Glutamatergic neuron (in vitro differentiated cells): ENCODE results near the gene RPS28. TPM values are rescaled to one million over a fixed set of nuclear protein-coding genes. Genes with fewer than 3 reads are reported as not detected.

Experiments
- DNase-seq: peaks from one replicate; pipeline ENCODE4 v3.0.0; 2022
- H3K27ac Mint-ChIP-seq: one replicate; pipeline ENCODE4 v1.8.0; 2020; ENCODE audit warnings: mild to moderate bottlenecking, mixed read lengths, inconsistent platforms; ENCODE audit not compliant: unreplicated experiment
- H3K27me3 Mint-ChIP-seq: one replicate; pipeline ENCODE4 v1.8.0; 2020; ENCODE audit warnings: mild to moderate bottlenecking, moderate library complexity, mixed read lengths, inconsistent platforms; ENCODE audit not compliant: unreplicated experiment
- H3K36me3 Mint-ChIP-seq: one replicate; pipeline ENCODE4 v1.8.0; 2020; ENCODE audit warnings: mild to moderate bottlenecking, mixed read lengths, inconsistent platforms; ENCODE audit not compliant: unreplicated experiment
- H3K4me1 Mint-ChIP-seq: one replicate; pipeline ENCODE4 v1.8.0; 2020; ENCODE audit warnings: mild to moderate bottlenecking, low read depth, mixed read lengths, inconsistent platforms; ENCODE audit not compliant: unreplicated experiment
- H3K4me3 Mint-ChIP-seq: one replicate; pipeline ENCODE4 v1.8.0; 2020; ENCODE audit warnings: mild to moderate bottlenecking, mixed read lengths, inconsistent platforms; ENCODE audit not compliant: unreplicated experiment
- H3K9me3 Mint-ChIP-seq: one replicate; pipeline ENCODE4 v1.8.0; 2020; ENCODE audit warnings: mild to moderate bottlenecking, moderate library complexity, mixed read lengths, inconsistent platforms; ENCODE audit not compliant: unreplicated experiment
- total RNA-seq: library from RNA; stranded (reverse); fragmentation: NEBNext Ultra II Directional; extraction: Animal tissue kit (Norgen Biotek cat#: 25700); gene quantifications from one replicate; pipeline ENCODE4 v1.2.1, GENCODE V29; 2021; ENCODE audit not compliant: unreplicated experiment
- TF ChIP-seq, protein P1 (sequence below): fragments of 200-600 bp; sonication (generic); IDR thresholded peaks from one replicate; pipeline ENCODE4 v1.5.0; 2021; ENCODE audit not compliant: partially characterized antibody, unreplicated experiment

Gene RPS28
- total RNA-seq, 1 donor from 2014 or later: 1,030 TPM

GRCh38 chr19:8304841-8305621 is 16.3 kb upstream of the RPS28 start:
- DNase-seq: peak; percentile 67
- peaks cover 3% of the 10 kb centered on the region for H3K9me3 Mint-ChIP-seq
- H3K27ac Mint-ChIP-seq: no peak overlapping the region
- no peak overlapping the region for H3K4me3 Mint-ChIP-seq
- no peaks in the 10 kb centered on the region for H3K36me3 Mint-ChIP-seq
- H3K27me3 Mint-ChIP-seq: peaks cover 4% of the 10 kb centered on the region
- H3K4me1 Mint-ChIP-seq: peaks cover 9% of the 10 kb centered on the region
- TF ChIP-seq, protein P1, sequence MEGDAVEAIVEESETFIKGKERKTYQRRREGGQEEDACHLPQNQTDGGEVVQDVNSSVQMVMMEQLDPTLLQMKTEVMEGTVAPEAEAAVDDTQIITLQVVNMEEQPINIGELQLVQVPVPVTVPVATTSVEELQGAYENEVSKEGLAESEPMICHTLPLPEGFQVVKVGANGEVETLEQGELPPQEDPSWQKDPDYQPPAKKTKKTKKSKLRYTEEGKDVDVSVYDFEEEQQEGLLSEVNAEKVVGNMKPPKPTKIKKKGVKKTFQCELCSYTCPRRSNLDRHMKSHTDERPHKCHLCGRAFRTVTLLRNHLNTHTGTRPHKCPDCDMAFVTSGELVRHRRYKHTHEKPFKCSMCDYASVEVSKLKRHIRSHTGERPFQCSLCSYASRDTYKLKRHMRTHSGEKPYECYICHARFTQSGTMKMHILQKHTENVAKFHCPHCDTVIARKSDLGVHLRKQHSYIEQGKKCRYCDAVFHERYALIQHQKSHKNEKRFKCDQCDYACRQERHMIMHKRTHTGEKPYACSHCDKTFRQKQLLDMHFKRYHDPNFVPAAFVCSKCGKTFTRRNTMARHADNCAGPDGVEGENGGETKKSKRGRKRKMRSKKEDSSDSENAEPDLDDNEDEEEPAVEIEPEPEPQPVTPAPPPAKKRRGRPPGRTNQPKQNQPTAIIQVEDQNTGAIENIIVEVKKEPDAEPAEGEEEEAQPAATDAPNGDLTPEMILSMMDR: no peak

- Mint-ChIP-seq H3K36me3 (no peaks in the 10 kb centered on the region), H3K27me3 (peaks cover 4% of the 10 kb centered on the region), H3K9me3 (peaks cover 3% of the 10 kb centered on the region), H3K4me1 (peaks cover 9% of the 10 kb centered on the region), H3K27ac (no peak overlapping the region), H3K4me3 (no peak overlapping the region)
- no peak for DNase-seq
- TF ChIP-seq, protein P1: no peak
Observed at GRCh38 chr19:8305798-8306197, 15.5 kb upstream of the RPS28 start.

- H3K4me3 Mint-ChIP-seq: peak overlapping the region; percentile 99
- H3K4me1 Mint-ChIP-seq: peaks cover 9% of the 10 kb centered on the region
- H3K9me3 Mint-ChIP-seq: peaks cover 3% of the 10 kb centered on the region
- no peaks in the 10 kb centered on the region for H3K36me3 Mint-ChIP-seq
- TF ChIP-seq, protein P1: no peak
- no peak overlapping the region for H3K27ac Mint-ChIP-seq
- DNase-seq: no peak
- H3K27me3 Mint-ChIP-seq: peaks cover 6% of the 10 kb centered on the region
Observed at GRCh38 chr19:8306235-8307054, 14.9 kb upstream of the RPS28 start.

GRCh38 chr19:8307400-8307964 is 13.8 kb upstream of the RPS28 start:
- Mint-ChIP-seq H3K27me3 (peaks cover 6% of the 10 kb centered on the region), H3K9me3 (peaks cover 3% of the 10 kb centered on the region), H3K36me3 (no peaks in the 10 kb centered on the region), H3K4me3 (peak overlapping the region; percentile 99), H3K27ac (peak overlapping the region; percentile 92), H3K4me1 (peaks cover 9% of the 10 kb centered on the region)
- no peak for DNase-seq
- TF ChIP-seq, protein P1: no peak
